ENCODE results near the gene DISP3.

The DISP3 gene

DNA sequence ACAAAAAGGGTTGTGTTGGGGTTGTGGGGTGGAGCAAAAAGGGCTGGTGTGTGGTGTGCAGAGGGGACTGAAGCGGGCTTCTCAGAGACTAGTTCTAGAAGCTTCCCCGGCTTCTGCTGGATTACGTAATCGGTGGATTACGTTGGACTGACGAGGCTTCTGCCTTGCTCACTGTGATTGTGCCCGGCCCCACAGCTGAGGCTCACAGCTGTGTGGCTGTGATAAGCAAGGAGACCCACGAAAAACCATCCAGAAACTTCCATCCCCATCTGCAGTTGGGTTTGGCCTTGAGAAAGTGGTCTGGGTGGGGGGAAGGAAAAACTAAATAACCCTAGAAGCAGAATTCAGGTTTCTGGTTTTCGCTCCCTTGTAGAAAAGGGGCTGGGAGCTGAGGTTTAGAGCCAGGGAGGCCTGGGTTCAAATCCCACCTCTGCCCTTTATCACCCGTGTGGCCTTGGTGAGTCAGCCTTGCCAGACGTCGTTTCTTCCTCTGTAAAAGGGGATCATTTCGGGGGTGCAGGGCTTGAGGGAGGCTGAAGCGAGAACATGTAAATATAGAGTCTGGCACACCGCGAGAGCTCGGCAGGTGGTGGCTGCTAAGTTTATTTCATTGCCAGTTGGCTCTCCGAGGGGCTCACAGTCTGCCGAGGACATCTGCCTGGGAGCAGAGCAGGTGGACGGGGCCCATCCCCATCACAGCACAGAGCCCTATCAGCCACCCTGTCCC, 30.4 kb upstream of the DISP3 start:
- no peak for TF ChIP-seq GATA2 (IDR thresholded peaks at IDR 0.05; ENCODE audit: low read depth, low read length)
- TF ChIP-seq GATA3 (IDR thresholded peaks at IDR 0.05; ENCODE audit: low read depth, low read length): no peak

DNA sequence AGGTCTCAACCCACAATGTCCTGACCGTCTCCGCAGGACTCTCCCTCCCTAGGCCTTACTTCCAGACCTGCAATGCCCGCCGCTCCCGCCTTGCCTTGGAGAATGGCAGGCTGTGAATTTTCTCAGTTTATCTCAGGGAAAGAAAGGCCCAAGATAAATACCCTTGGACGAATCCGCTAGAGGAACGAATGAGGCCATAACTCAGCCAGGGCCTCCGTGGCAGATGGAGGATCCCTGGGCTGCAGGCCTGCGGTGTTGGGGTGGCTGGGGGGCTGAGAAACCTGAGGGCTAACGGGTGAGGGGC, 29.9 kb upstream of the DISP3 start:
- TF ChIP-seq GATA3 (IDR thresholded peaks at IDR 0.05; ENCODE audit: low read depth, low read length) (no peak), GATA2 (IDR thresholded peaks at IDR 0.05; ENCODE audit: low read depth, low read length) (no peak)

DNA sequence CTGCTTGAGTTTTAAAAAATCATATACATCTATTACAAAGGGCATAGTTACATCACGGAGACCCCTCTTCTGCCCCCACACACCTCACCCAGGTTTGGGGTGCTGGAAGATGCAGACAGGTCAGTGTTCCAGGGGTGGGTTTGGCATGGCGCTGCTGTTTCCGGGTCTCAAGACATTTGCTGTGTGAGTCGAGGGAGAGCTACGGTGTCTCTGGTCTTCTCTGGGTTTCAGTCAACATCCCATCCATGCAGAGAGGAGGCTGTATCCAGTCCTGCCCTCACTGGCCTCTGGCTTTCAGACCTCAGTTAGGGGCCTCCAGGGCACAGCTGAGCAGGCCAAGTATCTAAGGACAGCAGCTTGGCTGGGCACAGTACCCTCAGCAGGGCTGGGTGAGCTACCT, 28.6 kb upstream of the DISP3 start:
- TF ChIP-seq GATA3 (IDR thresholded peaks at IDR 0.05; ENCODE audit: low read depth, low read length): no peak
- no peak for TF ChIP-seq GATA2 (IDR thresholded peaks at IDR 0.05; ENCODE audit: low read depth, low read length)

DNA sequence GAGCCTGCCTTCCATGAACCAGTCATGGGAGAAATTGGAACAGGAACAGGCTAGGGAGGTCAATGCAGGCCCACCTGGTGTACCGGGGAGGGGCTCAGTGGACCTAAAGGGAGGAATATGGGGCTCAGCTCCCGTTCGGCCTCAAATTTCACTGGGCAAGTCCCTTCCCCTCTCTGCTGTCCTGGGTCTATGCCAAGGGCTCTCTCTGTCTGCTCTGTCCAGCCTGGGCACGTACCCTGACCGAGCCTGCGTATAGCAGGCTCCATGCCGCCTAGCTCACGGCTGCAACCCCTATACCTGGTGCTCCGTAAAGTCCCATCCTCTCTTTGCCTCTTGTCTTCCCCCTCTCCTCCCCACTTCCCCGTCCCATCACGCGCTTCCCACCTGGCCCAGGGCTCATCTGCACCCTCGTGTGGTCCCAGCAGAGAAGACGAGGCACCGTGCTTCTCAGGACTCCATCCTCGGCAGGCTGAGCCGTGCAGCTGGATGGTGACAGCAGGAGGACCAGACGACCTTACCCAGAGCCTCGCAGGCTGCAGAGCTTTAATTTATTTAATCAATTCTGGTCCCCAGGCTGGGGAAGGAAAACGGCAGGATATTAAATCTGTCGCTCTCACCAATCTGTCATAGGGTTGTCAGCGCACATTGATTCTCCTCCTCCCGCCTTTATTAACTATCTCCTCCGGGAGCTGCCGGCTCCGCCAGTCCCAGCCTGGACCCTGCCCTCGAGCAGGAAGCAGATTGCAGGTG, 25.0 kb upstream of the DISP3 start:
- no peak for TF ChIP-seq GATA2 (IDR thresholded peaks at IDR 0.05; ENCODE audit: low read depth, low read length)
- TF ChIP-seq GATA3 (IDR thresholded peaks at IDR 0.05; ENCODE audit: low read depth, low read length): no peak

DNA sequence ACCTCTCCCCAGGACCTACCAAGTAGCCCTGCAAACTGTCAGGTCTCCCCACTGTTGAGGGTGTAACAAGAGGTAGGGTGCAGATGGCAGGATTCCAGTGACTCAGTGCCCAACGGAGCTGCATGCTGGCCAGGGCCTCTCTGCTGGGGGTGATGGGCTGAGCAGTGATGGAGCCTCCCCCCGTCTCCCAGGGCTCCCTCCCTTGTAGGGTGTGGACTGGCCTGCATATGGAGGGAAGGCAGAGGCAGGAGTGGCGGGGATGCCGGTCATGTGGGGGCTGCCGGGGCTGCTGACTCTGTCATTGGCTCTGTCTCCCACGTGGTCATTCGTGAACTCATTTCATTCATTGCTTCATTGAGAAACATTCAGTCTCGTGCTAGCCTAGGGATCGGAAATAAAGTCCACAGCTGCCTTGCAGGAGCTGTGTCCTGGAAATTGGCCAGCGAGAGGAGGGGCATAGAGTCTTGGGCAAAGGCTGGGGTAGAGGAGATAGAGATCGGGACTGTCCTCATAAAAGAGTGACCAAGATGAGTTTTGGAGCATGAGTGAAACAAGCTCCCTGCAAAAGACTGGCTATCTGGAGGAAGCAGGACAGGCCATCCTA, 22.9 kb upstream of the DISP3 start:
- TF ChIP-seq GATA2 (IDR thresholded peaks at IDR 0.05; ENCODE audit: low read depth, low read length): no peak
- TF ChIP-seq GATA3 (IDR thresholded peaks at IDR 0.05; ENCODE audit: low read depth, low read length): no peak

DNA sequence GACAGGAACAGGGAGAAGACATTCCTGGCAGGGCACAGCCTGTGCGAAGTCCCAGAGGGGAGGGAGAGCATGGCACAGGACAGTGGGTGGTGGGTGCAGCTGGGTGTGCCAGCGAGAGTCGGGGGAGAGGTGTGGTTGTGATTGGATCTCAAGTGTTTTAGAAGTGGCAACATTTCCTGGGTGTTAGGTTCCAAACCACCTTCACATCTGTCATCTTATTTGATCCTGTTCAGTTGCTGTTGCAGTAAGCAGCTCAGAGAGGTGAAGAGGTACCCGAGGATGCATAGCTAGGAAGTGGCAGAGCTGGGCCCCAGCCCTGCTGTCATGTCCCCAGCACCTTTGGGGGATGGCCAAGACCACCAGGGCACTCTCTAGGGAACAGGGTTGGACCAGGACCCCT, 22.0 kb upstream of the DISP3 start:
- TF ChIP-seq GATA2 (IDR thresholded peaks at IDR 0.05; ENCODE audit: low read depth, low read length) (no peak), GATA3 (IDR thresholded peaks at IDR 0.05; ENCODE audit: low read depth, low read length) (no peak)

DNA sequence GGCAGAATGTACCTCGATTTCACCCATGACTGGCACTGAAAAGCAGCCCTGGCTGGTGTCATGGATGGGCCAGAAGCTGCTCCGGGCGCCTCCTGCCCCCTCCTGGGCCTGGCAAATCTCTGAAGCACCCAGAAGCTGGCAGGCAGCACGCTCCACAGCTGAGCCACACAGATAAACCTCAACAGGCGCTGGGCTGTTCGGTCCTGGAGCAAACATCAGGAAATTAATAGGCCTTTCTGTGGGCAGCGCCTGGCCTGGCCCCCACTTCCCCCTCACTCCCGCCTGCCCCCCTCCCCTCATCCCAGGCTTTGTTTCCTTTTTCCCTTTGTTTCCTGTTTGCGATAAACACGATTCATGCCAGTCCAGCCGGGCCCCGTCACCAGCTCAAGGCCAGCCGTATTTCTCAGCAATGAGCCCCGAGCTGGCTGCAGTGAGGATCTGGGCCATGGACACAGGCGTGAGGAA, 20.1 kb upstream of the DISP3 start:
- TF ChIP-seq GATA2 (IDR thresholded peaks at IDR 0.05; ENCODE audit: low read depth, low read length) (peak; percentile 79), GATA3 (IDR thresholded peaks at IDR 0.05; ENCODE audit: low read depth, low read length) (no peak)

DNA sequence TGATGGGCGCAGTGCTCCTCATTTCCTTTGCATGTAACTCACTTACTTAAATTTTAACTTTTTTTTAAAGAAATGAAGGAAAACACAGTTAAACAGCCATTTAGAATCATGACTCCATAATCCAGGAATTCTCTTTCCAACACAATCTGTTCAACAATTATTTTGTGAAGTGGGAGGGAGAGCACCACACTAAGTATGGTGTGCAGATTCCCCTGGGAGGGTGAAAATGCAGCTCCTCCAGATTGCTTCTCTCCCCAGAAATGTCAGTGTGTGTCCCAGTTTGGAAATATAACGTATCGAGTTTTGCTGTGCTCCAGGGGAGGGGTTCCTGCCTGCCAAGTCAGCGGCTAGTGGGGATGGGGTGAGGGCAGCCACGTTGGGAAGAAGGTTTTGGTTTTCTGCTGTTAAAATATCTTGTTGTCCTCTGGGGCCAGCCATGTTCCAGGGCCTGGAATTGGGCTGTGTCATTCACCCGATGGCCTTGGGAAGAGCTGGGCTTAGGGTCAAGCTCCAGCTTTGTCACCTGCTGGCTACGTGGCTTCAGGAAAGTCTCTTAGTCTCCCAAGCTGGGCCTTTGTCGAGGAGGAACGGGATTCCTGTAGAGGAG, 17.3 kb upstream of the DISP3 start:
- TF ChIP-seq GATA2 (IDR thresholded peaks at IDR 0.05; ENCODE audit: low read depth, low read length) (no peak), GATA3 (IDR thresholded peaks at IDR 0.05; ENCODE audit: low read depth, low read length) (no peak)

DNA sequence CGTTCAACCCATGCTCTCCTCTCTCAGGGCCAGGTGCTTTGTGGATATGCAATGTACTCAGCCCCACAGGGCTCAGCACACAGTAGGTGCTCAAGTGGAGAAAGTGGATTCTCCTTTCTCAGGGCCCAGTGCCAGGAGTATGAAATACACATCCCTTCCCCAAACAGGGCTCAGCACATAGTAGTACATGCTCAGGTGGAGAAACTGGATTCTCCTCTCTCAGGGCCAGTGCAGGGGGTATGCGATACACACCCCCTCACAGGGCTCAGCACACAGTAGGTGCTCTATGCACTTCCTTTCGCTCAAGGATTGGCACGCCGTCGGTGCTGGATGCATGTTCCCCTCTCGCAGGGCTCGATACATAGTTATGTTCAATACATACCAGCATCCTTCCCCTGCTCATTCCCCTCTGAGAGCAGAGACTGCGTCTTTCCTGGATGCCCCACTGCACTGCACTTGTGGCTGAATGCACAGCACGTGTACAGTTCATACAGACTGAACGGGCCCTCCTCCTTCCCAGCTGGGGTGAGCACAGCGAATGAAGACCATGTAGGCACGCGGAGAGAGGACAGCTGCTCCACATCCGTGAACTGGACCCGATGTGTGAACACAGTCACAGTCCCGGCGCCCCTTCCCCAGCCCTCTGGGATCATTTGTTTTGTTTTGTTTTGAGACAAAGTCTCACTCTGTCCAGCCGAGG, 16.6 kb upstream of the DISP3 start:
- no peak for TF ChIP-seq GATA2 (IDR thresholded peaks at IDR 0.05; ENCODE audit: low read depth, low read length)
- TF ChIP-seq GATA3 (IDR thresholded peaks at IDR 0.05; ENCODE audit: low read depth, low read length): no peak

DNA sequence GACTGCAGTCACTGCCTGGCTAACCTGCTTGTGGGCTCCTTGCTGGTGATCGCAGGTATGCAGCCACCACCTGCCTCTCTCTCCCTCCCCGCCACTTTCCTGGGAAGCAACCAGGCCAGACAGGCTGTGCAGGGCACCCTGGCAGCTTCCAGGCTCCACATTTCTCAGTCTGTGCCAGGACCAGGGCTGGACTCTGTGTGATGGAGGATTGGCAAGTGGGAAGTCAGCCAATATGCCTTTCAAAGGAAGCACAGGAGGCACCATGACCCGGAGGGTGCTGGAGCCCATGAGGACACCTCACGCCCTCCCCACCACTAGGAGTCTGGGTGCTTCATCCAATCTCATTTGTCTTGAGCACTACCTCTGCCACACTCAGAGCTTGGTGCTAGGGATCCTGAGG, 15.8 kb upstream of the DISP3 start:
- TF ChIP-seq GATA3 (IDR thresholded peaks at IDR 0.05; ENCODE audit: low read depth, low read length): no peak
- no peak for TF ChIP-seq GATA2 (IDR thresholded peaks at IDR 0.05; ENCODE audit: low read depth, low read length)

DNA sequence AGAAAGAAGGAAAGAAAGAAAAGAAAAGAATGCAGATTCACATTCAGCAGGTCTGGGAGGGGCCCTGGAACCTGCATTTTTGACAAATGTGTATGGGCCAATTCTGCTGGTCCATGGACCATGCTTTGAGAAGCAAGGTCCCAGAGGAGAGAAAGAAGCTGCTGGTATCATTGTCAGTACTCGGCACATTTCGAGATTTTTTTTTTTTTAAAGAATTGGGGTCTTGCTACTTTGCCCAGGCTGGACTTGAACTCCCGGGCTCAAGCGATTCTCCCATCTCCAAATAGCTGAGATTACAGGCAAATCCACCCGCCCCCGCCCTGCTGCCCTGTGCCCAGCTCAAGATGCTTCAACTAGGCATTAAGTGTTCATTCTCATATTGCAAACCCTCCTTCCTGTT, 13.6 kb upstream of the DISP3 start:
- TF ChIP-seq GATA3 (IDR thresholded peaks at IDR 0.05; ENCODE audit: low read depth, low read length) (no peak), GATA2 (IDR thresholded peaks at IDR 0.05; ENCODE audit: low read depth, low read length) (no peak)

DNA sequence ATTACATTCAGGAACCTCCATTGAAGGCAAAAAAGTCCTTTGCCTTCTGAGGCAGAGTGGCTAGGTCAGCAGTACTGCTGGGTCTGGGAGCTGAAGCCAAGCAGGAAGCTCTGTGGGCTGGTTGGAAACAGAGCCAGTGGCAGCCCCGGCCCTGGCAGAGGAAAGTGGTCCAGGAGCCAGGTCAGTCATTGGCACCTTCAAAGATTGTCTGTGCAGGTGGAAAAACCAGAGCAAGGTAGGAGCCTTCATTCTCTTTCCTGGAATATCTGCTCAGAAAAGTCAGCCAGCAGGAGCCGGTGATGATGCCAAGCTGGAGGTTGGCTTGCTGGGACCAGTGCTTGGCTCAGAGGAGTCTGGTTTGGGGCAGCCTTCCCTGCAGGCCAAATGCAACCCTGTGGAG, 12.5 kb upstream of the DISP3 start:
- TF ChIP-seq GATA3 (IDR thresholded peaks at IDR 0.05; ENCODE audit: low read depth, low read length): no peak
- TF ChIP-seq GATA2 (IDR thresholded peaks at IDR 0.05; ENCODE audit: low read depth, low read length): no peak

DNA sequence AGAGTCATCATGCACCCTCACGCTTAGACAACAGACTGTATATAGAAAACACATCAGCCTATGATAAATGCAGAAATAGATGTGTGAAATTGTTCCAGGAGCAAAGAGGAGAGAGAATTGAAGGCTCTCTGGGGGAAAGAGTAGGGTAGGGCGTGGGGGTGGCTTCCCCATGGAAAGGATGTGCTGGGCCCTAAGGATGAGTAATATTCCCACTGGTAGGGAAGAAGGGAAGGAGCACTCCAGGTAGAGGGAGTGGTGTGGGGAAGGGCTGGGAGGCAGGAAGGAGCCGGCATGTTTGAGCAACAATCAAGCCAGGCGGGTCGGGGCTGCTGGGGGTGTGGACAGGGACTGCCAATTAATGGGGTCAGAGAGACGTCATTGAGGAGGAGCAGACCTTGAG, 10.1 kb upstream of the DISP3 start:
- TF ChIP-seq GATA3 (IDR thresholded peaks at IDR 0.05; ENCODE audit: low read depth, low read length) (no peak), GATA2 (IDR thresholded peaks at IDR 0.05; ENCODE audit: low read depth, low read length) (no peak)

DNA sequence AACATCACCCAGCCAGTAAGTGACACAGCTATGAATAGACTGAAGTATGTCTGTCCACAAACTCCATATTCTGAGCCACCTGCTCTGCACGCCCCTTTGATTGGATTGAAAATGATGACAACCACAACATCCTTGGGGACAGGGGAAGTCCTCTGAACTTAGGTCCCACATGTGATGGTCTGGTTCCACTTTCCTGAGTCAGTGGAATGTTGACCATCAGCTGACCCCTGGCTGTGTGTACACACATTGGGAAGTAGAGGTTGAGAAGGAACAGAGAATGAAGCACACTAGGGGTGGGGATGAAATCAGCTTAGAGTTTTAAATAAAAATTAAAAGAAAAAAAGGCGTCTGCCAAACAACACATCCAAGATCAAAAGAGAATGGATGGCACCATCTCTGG, 8.0 kb upstream of the DISP3 start:
- TF ChIP-seq GATA3 (IDR thresholded peaks at IDR 0.05; ENCODE audit: low read depth, low read length) (no peak), GATA2 (IDR thresholded peaks at IDR 0.05; ENCODE audit: low read depth, low read length) (no peak)

All from SH-SY5Y (cell line).